NCI-H1092 (cell line): Measurements from ENCODE around the gene MAMLD1.

Source experiments
- DNase-seq: peaks from one replicate; lab custom pipeline; 2025; lab: John Stamatoyannopoulos, UW

The MAMLD1 gene

DNA sequence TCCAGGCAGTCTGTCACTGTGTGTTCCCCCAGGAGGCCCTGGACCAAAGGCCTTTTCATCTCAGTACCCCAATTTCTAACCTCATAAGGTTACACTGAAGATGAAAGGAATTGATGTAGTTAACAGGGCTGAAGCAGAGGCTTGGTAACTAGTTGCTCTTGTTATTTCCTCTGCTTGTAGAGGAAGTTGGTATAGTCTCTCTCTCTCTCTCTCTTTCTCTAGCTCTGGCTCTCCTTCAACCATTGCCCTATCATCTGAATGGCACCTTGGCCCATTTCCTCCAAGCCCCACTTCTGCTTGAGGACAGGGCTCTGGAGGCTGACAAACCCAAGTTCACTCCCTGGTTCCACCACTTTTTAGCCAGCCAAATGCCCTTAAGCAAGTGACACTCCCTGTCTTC, 96.1 kb downstream of the MAMLD1 start:
- DNase-seq, result no peak

- DNase-seq, result no peak
Observed at GRCh38 chrX:150460063-150460462, 96.9 kb downstream of the MAMLD1 start.

DNA sequence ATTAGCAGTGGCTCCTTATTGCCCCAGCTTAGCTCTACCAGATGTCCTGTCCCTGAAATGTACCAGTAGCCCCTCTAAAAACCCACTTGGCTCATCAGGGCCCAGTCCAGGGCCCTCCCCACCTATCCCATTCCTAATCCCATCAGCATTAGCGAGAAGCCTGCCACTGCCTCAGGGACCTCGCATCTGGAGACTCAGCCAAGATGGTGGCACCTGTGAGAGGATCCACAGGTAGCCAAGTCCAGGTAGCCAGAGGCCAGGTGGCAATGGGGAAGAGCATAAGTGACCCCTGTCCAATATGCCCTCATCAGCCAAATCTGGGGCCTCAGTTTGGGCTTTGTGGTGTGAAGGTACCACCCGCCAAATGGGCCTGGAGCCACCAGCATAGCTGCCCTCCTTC, 97.7 kb downstream of the MAMLD1 start:
- DNase-seq, result no peak

DNA sequence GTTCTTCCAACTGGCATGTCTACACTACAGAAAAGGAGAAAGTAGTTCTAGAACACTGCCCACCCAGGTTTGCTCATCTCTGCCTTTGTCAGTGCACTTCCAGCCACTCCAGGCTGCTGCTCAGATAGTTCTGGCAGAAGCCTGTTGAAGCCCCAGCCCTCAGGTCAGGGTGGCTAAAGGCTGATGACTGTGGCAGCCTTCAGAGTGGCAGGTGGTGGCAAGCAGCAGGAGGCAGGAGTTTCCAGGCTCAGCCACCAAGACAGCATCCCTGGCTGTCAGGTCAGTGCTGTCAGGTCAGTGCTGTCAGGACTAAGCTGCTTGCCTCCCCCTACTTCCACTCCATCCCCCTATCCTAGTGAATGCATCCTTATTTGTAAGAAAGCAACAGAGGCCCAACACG, 100.4 kb downstream of the MAMLD1 start:
- DNase-seq, result no peak

- DNase-seq, result no peak
Observed at GRCh38 chrX:150464001-150464400, 100.9 kb downstream of the MAMLD1 start.

DNA sequence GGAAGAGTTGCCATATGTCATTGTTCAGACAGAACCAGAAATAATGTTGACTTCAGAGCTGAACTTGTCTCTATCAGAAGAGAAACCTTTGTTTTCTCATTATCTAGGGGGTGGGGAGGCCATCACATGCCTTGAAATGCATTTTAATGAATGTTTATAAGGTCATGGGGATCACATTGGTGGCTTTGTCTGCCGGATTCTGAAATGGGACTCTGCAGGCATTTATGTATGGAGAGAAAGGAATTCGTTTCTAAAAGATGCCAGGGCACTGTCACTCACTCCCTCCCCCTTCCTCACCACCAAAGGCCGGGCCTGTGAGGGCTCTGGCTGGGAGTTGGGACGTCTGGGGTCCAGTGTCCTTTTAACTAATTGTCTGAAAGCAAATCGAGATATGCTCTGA, 102.2 kb downstream of the MAMLD1 start:
- DNase-seq, result no peak

DNA sequence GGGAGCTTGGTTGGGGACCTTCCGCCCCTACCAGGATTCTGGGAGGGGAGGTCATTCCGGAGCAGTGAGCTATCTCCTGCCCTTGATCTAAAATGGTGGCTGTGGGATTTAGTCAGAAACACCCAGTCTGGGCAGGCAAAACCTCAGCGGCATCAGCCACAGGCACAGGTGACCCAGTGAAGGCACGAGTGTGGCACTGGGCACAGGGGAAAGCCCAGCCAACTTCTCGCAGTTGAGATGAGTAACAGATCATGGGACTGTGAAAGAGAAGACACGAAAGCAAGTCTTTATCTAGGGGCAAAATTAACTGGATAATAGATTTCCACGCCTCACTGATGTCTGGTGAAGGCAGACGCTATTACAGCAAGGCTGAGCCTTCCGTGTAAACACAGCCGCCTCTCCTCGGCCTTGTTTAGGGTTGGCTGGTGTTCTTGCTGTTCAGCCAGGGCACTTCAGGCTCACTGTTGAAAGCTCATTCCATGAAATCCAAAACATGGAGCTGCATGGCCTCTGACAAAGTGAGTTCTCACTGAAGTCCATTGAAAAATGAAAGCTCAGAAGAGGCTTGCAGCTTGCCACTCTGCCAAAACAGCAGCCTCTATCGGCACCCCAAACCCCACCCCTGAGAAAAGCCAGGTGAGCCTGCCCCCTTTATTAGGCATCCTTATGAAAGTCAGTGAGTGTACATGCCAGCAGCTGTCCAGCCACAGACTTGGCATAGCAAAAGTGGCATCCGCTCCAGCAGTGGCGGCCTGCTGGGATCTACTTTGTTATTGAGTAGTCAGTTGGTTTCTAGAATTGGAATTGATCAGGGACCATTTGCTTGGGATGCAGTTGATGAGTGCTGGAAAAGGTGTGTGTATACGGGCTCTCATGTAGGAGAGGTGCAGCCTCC, 103.0 kb downstream of the MAMLD1 start:
- peak; percentile 12 for DNase-seq

DNA sequence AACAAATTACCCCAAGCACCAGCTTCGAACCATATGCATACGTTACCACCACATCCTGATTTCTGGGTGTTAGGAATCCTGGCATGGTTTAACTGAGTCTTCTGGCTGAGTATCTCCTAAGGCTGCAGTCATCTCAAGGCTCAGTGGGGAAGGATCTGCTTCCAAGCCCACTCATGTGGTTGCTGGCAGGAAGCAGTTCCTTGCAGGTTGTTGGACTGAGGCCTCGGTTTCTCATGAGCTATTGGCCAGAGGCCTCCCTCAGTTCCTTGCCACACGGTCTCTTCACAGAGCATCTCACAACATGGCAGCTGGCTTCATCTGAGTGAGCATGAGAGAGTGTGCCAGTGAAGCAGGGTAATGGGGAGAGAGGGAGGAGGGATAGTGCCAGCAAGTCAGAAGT, 109.2 kb downstream of the MAMLD1 start:
- no peak for DNase-seq

DNA sequence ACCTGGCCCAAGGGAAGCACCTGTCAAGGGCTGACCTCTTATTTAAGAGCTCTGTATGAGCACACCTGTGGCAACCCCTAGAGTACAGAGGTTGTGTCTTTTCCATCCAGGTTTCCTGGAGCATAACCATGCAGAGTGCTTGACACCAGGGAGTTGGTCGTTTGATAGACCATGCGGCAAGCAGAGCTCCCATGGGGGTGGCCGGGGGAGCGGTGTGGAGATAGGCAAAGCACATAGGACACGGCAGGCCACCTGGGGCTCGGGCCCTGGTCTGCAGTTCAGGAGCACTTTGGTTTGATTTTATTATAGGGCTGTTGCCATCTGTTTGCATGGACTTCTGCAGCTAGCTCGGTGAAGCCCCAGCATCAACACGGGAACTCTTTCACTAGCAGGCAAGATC, 110.3 kb downstream of the MAMLD1 start:
- no peak for DNase-seq

GRCh38 chrX:150475461-150475860, 112.3 kb downstream of the MAMLD1 start:
- DNase-seq, result no peak

GRCh38 chrX:150476164-150476699, 113.1 kb downstream of the MAMLD1 start:
- DNase-seq, result no peak

- DNase-seq, result no peak
Observed at GRCh38 chrX:150477371-150477770, 114.3 kb downstream of the MAMLD1 start.

GRCh38 chrX:150478496-150479492, 115.7 kb downstream of the MAMLD1 start:
- DNase-seq, result no peak

GRCh38 chrX:150482537-150483206, 119.6 kb downstream of the MAMLD1 start:
- no peak for DNase-seq

DNA sequence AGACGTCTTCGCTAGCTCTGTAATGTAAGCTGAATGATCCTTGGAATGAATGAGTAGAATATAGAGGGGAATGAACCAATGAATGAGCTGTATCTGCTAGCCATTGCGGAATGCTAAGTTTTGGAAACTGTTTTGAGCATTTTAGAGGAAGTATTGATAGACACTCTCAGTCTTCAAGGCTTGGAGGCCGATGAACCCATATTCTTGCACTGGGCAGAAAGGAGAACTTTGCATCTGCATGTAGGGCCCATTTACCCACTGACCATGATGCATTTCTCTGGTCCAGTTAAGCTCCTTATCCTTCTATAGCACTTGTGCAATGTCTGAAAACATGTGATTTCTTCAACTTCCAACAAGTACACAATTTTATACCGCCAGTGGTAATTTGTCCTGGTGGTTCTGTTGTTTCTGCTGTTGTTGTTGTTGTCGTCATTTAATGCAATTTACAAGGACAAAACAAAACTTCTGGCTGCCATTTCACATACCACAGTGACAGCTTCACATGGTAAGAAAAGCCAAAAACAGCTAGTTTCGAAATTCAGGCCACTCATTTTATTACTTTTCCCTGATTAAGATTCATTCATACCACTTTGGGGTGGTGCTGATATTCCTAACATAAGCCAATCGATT, 120.4 kb downstream of the MAMLD1 start:
- no peak for DNase-seq

GRCh38 chrX:150486011-150486410, 122.9 kb downstream of the MAMLD1 start:
- peak; percentile 37 for DNase-seq

GRCh38 chrX:150487369-150488094, 124.4 kb downstream of the MAMLD1 start:
- no peak for DNase-seq

- DNase-seq, result no peak
Observed at GRCh38 chrX:150489359-150490015, 126.4 kb downstream of the MAMLD1 start.

DNA sequence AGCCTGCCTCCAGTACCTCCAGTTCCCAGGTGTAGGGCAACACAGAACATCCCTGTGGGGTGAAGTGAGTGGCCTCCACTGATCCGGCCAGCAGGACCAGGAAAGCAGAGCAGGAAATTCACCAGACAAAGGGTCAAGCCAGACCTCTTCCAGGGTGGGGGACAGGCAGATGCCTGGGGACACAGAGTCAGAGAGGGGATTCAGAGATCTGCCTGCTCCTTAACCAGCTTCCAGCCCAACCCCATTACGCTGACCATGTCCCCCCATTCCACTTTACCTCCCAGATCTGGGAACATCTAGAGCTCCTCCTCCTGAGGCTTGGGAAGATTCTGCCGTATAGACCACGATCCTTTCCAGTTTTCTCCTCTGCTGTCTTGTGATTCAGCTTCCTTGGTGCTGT, 132.4 kb downstream of the MAMLD1 start:
- DNase-seq, result no peak

DNA sequence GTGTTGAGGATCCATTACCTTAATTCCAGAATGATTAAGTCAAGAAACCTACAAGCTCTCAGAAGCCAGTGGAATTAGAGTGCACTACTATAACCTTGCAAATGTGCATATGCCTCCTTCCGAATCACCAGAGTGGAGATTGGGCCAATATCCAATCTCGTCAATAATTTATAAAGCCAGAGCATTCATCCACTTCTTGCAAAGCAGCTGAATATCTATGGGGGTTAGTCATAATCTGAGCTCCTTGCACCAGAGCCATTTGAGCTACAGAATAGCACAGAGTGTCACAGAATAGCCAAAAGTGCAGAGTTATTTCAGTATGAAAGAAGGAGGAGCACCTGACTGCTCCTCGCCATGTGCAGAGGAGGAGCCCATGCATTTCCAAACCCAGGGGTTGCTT, 136.1 kb downstream of the MAMLD1 start:
- no peak for DNase-seq
